Activated B cell treated with CpG ODN at 0.5 μM for 24 hours (primary cell): Measurements from ENCODE around the gene TMC1. TPM values are rescaled to one million over a fixed set of nuclear protein-coding genes. Genes with fewer than 3 reads are reported as not detected.

Experiments used
- ATAC-seq: fragments of 200-7000 bp; cut with Tn5 transposase; one replicate; pipeline ENCODE4 v1.10.0; 2021; ENCODE audit warnings: low read depth, mild to moderate bottlenecking, moderate library complexity
- CTCF ChIA-PET: fragments of 350-600 bp; sonication (Branson Sonifier 250); formaldehyde crosslinking; loops from one replicate; lab custom pipeline; 2021; ENCODE audit warnings: antibody characterized with exemption; lab: Charles Lee
- POLR2A ChIA-PET: fragments of 350-600 bp; sonication (Branson Sonifier 250); formaldehyde crosslinking; loops from one replicate; lab custom pipeline; 2021; ENCODE audit warnings: antibody characterized with exemption; lab: Charles Lee
- DNase-seq: peaks from one replicate; pipeline ENCODE4 v3.0.0; 2022
- H3K27ac Mint-ChIP-seq: one replicate; pipeline ENCODE4 v1.8.0; 2020; ENCODE audit warnings: mixed read lengths
- H3K27me3 Mint-ChIP-seq: one replicate; pipeline ENCODE4 v1.8.0; 2021; ENCODE audit warnings: mixed read lengths
- H3K36me3 Mint-ChIP-seq: one replicate; pipeline ENCODE4 v1.8.0; 2021; ENCODE audit warnings: low read depth, mixed read lengths
- H3K4me1 Mint-ChIP-seq: one replicate; pipeline ENCODE4 v1.8.0; 2021; ENCODE audit warnings: mixed read lengths
- H3K4me3 Mint-ChIP-seq: one replicate; pipeline ENCODE4 v1.8.0; 2020; ENCODE audit warnings: mild to moderate bottlenecking, mixed read lengths
- H3K9me3 Mint-ChIP-seq: one replicate; pipeline ENCODE4 v1.8.0; 2020; ENCODE audit warnings: mixed read lengths
- intact Hi-C: fragments of 100-400 bp; cut with micrococcal nuclease; formaldehyde crosslinking; loops from one replicate; pipeline ENCODE4 v1.15.1; 2024
- total RNA-seq: library from RNA; stranded (reverse); gene quantifications from 2 replicates; pipeline ENCODE4 v1.2.3, GENCODE V29; 2022
- TF ChIP-seq, protein P1 (sequence below): fragments of 200-600 bp; IDR thresholded peaks from one replicate; pipeline ENCODE4 v1.8.0; 2022; ENCODE audit warnings: antibody characterized with exemption, mild to moderate bottlenecking

Gene TMC1
- total RNA-seq, 1 donor from 2014 or later: not detected

DNA sequence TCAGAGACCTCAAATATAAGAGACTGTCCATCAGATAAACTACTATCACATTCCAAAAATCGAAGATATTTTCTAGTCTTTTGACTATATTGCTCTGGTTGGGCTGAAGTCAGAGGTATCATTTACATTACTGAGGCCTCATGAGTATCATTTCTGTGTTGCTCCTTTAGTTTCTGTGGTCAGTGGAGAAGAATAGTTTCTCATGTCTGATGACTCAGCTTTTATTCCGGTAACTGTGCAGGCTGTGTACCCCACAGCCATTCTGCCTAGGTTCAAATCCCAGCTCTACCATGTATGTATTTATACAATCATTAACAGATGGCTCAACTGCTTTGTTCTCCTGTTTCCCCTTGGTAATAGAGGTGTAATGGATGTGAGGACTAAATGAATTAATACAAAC lies 252.2 kb downstream of the TMC1 start:
- ATAC-seq: no peak
- Mint-ChIP-seq H3K4me3 (no peak overlapping the region), H3K36me3 (no peaks in the 10 kb centered on the region)

DNA sequence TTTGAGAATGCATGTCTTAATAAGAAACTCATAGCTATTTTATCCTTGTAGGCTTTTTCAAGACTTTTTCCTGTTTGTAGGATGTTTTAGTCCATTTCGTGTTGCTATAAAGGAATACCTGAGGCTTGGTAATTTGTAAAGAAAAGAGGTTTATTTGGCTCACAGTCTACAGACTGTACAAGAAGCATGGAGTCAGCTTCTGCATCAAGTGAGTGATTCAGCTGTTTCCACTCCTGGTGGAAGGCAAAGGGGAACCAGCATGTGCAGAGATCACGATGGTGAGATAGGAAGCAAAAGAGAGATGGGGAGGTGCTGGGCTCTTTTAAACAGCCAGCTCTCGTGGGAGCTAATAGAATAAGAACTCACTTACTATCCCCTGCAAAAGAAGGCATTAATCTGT lies 254.2 kb downstream of the TMC1 start:
- ATAC-seq: no peak
- no peaks in the 10 kb centered on the region for H3K9me3 Mint-ChIP-seq
- DNase-seq: no peak
- POLR2A ChIA-PET: no interaction called here
- intact Hi-C loops: no loop called here
- TF ChIP-seq, protein P1, sequence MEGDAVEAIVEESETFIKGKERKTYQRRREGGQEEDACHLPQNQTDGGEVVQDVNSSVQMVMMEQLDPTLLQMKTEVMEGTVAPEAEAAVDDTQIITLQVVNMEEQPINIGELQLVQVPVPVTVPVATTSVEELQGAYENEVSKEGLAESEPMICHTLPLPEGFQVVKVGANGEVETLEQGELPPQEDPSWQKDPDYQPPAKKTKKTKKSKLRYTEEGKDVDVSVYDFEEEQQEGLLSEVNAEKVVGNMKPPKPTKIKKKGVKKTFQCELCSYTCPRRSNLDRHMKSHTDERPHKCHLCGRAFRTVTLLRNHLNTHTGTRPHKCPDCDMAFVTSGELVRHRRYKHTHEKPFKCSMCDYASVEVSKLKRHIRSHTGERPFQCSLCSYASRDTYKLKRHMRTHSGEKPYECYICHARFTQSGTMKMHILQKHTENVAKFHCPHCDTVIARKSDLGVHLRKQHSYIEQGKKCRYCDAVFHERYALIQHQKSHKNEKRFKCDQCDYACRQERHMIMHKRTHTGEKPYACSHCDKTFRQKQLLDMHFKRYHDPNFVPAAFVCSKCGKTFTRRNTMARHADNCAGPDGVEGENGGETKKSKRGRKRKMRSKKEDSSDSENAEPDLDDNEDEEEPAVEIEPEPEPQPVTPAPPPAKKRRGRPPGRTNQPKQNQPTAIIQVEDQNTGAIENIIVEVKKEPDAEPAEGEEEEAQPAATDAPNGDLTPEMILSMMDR: no peak
- H3K27me3 Mint-ChIP-seq: no peaks in the 10 kb centered on the region
- H3K4me1 Mint-ChIP-seq: no peaks in the 10 kb centered on the region
- no peaks in the 10 kb centered on the region for H3K36me3 Mint-ChIP-seq
- no peak overlapping the region for H3K27ac Mint-ChIP-seq
- CTCF ChIA-PET: no interaction called here
- no peak overlapping the region for H3K4me3 Mint-ChIP-seq

More for the DNA sequence above, 252.2 kb downstream of the TMC1 start:
- Mint-ChIP-seq H3K9me3 (no peaks in the 10 kb centered on the region), H3K4me1 (no peaks in the 10 kb centered on the region), H3K27me3 (no peaks in the 10 kb centered on the region), H3K27ac (no peak overlapping the region)
- ChIA-PET POLR2A (no interaction called here), CTCF (no interaction called here)
- DNase-seq: no peak
- intact Hi-C loops: no loop called here
- TF ChIP-seq, protein P1: no peak

DNA sequence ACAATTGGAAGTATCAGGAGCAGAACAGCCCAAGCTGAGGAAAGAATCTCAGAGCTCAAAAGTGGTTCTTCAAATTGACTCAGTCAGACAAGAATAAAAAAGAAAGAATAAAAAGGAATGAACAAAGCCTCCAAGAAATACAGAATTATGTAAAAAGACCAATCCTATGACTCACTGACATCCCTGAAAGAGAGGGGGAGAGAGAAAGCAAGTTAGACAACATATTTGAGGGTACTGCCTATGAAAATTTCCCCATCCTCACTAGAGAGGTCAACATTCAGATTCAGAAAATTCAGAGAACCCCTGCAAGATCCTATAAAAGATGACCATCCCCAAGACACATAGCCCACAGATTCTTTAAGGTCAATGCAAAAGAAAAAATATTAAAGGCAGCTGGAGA lies 258.2 kb downstream of the TMC1 start:
- ChIA-PET POLR2A (no interaction called here), CTCF (no interaction called here)
- Mint-ChIP-seq H3K4me3 (no peak overlapping the region), H3K4me1 (no peaks in the 10 kb centered on the region), H3K9me3 (peaks cover 4% of the 10 kb centered on the region), H3K27ac (no peak overlapping the region), H3K27me3 (peaks cover 2% of the 10 kb centered on the region), H3K36me3 (no peaks in the 10 kb centered on the region)
- DNase-seq (no peak), ATAC-seq (no peak)
- TF ChIP-seq, protein P1: no peak
- intact Hi-C loops: no loop called here

DNA sequence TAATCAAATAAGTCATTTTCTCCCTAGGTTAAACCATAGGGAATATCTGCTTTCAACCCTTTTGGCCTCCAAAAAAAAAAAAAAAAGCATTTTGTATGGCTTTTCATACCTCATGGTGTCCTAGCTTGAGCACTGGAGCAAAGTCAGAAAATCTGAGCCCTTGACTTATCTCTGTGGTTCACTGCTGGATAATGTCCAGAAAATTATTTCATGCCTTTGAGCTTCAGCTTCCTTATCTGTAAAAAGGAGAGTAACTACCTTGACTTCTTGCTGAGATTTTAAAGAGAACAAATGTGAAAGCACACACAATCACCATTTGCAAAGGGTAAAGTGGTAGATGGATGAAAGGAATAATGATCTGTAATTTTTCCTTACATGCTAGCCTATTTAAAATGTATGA lies 265.5 kb downstream of the TMC1 start:
- Mint-ChIP-seq H3K27me3 (no peaks in the 10 kb centered on the region), H3K4me1 (no peaks in the 10 kb centered on the region), H3K4me3 (no peak overlapping the region), H3K36me3 (no peaks in the 10 kb centered on the region), H3K27ac (no peak overlapping the region), H3K9me3 (peaks cover 4% of the 10 kb centered on the region)
- TF ChIP-seq, protein P1: no peak
- intact Hi-C loops: no loop called here
- ChIA-PET POLR2A (no interaction called here), CTCF (no interaction called here)
- ATAC-seq (no peak), DNase-seq (no peak)

DNA sequence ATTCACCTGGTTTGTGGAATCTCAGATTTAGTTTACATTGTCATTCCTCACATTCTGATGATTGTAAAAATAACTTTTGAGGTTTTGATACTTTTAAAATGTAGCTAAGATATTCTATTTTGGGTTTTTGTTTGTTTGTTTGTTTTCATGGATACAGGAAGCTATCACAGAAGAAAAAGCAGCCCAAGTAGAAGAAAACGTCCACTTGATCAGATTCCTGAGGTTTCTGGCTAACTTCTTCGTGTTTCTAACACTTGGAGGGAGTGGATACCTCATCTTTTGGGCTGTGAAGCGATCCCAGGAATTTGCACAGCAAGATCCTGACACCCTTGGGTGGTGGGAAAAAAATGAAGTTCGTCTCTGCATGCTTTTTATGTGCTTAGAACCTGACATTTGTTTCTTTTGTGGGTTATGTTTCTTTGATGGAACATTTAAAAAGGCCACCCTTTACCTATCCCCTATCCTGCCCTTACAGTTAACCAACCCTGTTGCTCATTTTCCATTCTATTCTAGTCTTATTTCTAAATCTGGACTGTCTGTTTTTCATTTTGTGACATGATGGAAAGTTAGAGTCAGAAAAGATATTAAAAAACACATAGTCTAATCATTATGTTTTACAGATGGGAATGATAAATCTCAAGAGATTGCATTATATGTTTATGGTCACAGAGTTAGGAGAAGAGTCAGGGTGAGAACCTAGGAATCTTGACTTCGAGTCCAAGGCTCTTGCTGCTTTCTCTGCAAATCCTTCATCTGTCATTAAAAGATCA lies 267.7 kb downstream of the TMC1 start:
- ChIA-PET POLR2A (no interaction called here), CTCF (no interaction called here)
- H3K4me1 Mint-ChIP-seq: no peaks in the 10 kb centered on the region
- intact Hi-C loops: no loop called here
- no peak for ATAC-seq
- no peak overlapping the region for H3K4me3 Mint-ChIP-seq
- peaks cover 2% of the 10 kb centered on the region for H3K9me3 Mint-ChIP-seq
- DNase-seq: no peak
- TF ChIP-seq, protein P1: no peak
- no peaks in the 10 kb centered on the region for H3K36me3 Mint-ChIP-seq
- H3K27me3 Mint-ChIP-seq: no peaks in the 10 kb centered on the region
- H3K27ac Mint-ChIP-seq: no peak overlapping the region
